Naive thymus-derived CD8-positive, alpha-beta T cell (primary cell): ENCODE measurements around the gene FBXW8. TPM values are rescaled to one million over a fixed set of nuclear protein-coding genes. Genes with fewer than 3 reads are reported as not detected.
A peak's percentile ranks its signal among the peaks of the same experiment; 100 is the strongest.
"Not testable (repeated sequence)": the region's sequence is repeated elsewhere in the genome, so short reads cannot be mapped to it uniquely, and the experiment has no call there.

ENCODE experiments used
- ATAC-seq, 2 donors: fragments of 150-1000 bp; cut with Tn5 transposase in 1 of 2; sonication (Bioruptor Pico), chemical (Tn5 transposase) in 1 of 2; 1 replicate in 1 of 2; 2 replicates in 1 of 2; pipeline ENCODE4 v1.10.0; 2021; ENCODE audit warnings: mild to moderate bottlenecking in 2 of 2, moderate library complexity in 2 of 2
- POLR2A ChIA-PET: fragments of 350-600 bp; sonication (Branson Sonifier 250); formaldehyde crosslinking; loops from one replicate; lab custom pipeline; 2021; ENCODE audit warnings: antibody characterized with exemption; lab: Charles Lee
- DNase-seq, 10 donors: peaks; one replicate each; pipeline versions ENCODE4 v3.0.0 to v3.0.0-alpha.2; 2020 to 2022
- H3K27ac Mint-ChIP-seq, 10 donors: one replicate each; pipeline ENCODE4 v1.8.0; 2020 to 2022; ENCODE audit warnings: mild to moderate bottlenecking in 10 of 10, mixed read lengths in 10 of 10, moderate library complexity in 4 of 10, inconsistent platforms in 1 of 10
- H3K27me3 Mint-ChIP-seq, 5 donors: one replicate each; pipeline ENCODE4 v1.8.0; 2021 to 2022; ENCODE audit warnings: mixed read lengths in 5 of 5
- H3K36me3 Mint-ChIP-seq, 3 donors: one replicate each; pipeline ENCODE4 v1.8.0; 2020 to 2022; ENCODE audit warnings: mixed read lengths in 3 of 3, mild to moderate bottlenecking in 2 of 3, inconsistent platforms in 1 of 3
- H3K4me1 Mint-ChIP-seq, 4 donors: one replicate each; pipeline ENCODE4 v1.8.0; 2021 to 2022; ENCODE audit warnings: mixed read lengths in 4 of 4
- H3K4me3 Mint-ChIP-seq, 10 donors: one replicate each; pipeline ENCODE4 v1.8.0; 2020 to 2022; ENCODE audit warnings: mild to moderate bottlenecking in 10 of 10, mixed read lengths in 10 of 10, moderate library complexity in 6 of 10, inconsistent platforms in 1 of 10
- H3K9me3 Mint-ChIP-seq, 9 donors: one replicate each; pipeline ENCODE4 v1.8.0; 2020 to 2022; ENCODE audit warnings: mixed read lengths in 9 of 9, mild to moderate bottlenecking in 3 of 9, inconsistent platforms in 1 of 9, moderate library complexity in 1 of 9
- polyA plus RNA-seq, 3 donors: library from polyadenylated mRNA; unstranded; fragments of 300-500 nt; fragmentation: Illumina TruSeq; gene quantifications; one replicate each; pipeline ENCODE4 v1.2.3, GENCODE V29; 2021
- total RNA-seq, 8 experiments: library from RNA in 2 of 8; stranded (reverse) in 2 of 8; gene quantifications; one replicate each; pipeline ENCODE4 v1.2.3 and lab custom pipeline; 2021 to 2026

FBXW8 gene
- total and polyA plus RNA-seq, 5 experiments from 2014 or later, result 5.3 to 18.3 (median 9.0) TPM

- Mint-ChIP-seq H3K4me1 (peaks cover 0 to 15% (median 5%) of the 10 kb centered on the region in 4 donors), H3K27ac (peak overlapping the region in 1 of 10 donors; percentile 54), H3K4me3 (no peak overlapping the region), H3K36me3 (no peaks in the 10 kb centered on the region), H3K27me3 (no peaks in the 10 kb centered on the region), H3K9me3 (no peaks in the 10 kb centered on the region)
- DNase-seq (no peak), ATAC-seq (no peak)
- POLR2A ChIA-PET, result no interaction called here
Measured at GRCh38 chr12:117053597-117054201, 142.9 kb downstream of the FBXW8 start.

GRCh38 chr12:117054279-117054678, 143.5 kb downstream of the FBXW8 start:
- H3K9me3 Mint-ChIP-seq, result no peaks in the 10 kb centered on the region
- no peak for ATAC-seq
- DNase-seq, result peak in 1 of 10 donors; percentile 52
- peaks cover 0 to 15% (median 6%) of the 10 kb centered on the region in 4 donors for H3K4me1 Mint-ChIP-seq
- H3K36me3 Mint-ChIP-seq, result no peaks in the 10 kb centered on the region
- no peaks in the 10 kb centered on the region for H3K27me3 Mint-ChIP-seq
- no peak overlapping the region for H3K4me3 Mint-ChIP-seq
- peak overlapping the region in 2 of 10 donors; percentile 15 to 36 for H3K27ac Mint-ChIP-seq
- POLR2A ChIA-PET, result no interaction called here

- DNase-seq, H3K27ac Mint-ChIP-seq, H3K9me3 Mint-ChIP-seq: not testable (repeated sequence)
Measured at GRCh38 chr12:117057626-117058025, 146.9 kb downstream of the FBXW8 start.

GRCh38 chr12:117058442-117059072, 147.8 kb downstream of the FBXW8 start:
- no peaks in the 10 kb centered on the region for H3K27me3 Mint-ChIP-seq

More at GRCh38 chr12:117057626-117058025, 146.9 kb downstream of the FBXW8 start:
- H3K4me1 Mint-ChIP-seq, result peaks cover 16 to 28% (median 19%) of the 10 kb centered on the region in 4 donors
- H3K36me3 Mint-ChIP-seq, ATAC-seq, H3K4me3 Mint-ChIP-seq, H3K27me3 Mint-ChIP-seq: not testable (repeated sequence)
- POLR2A ChIA-PET, result interaction anchor here (0.6 to 0.7 kb wide), 2 partner anchors 11 to 580 kb away, joined by 4 to 5 read pairs; no protein-coding TSS in a partner anchor

GRCh38 chr12:117059156-117059555, 148.4 kb downstream of the FBXW8 start:
- ATAC-seq (no peak), DNase-seq (peak in 1 of 10 donors; percentile 58)
- H3K9me3 Mint-ChIP-seq, result no peaks in the 10 kb centered on the region
- peak overlapping the region in 1 of 10 donors; percentile 66 for H3K27ac Mint-ChIP-seq
- H3K4me3 Mint-ChIP-seq, result no peak overlapping the region
- H3K27me3 Mint-ChIP-seq, result no peaks in the 10 kb centered on the region
- peaks cover 25 to 35% (median 32%) of the 10 kb centered on the region in 4 donors for H3K4me1 Mint-ChIP-seq
- no peaks in the 10 kb centered on the region for H3K36me3 Mint-ChIP-seq
- POLR2A ChIA-PET, result no interaction called here

More at GRCh38 chr12:117058442-117059072, 147.8 kb downstream of the FBXW8 start:
- H3K4me1 Mint-ChIP-seq, result peaks cover 21 to 30% (median 26%) of the 10 kb centered on the region in 4 donors
- H3K4me3 Mint-ChIP-seq, result no peak overlapping the region
- DNase-seq (peak in 1 of 10 donors; percentile 11), ATAC-seq (no peak)
- POLR2A ChIA-PET, result interaction anchor here (0.7 kb wide), 1 partner anchor 10 kb away, joined by 4 read pairs; no protein-coding TSS in a partner anchor
- no peaks in the 10 kb centered on the region for H3K36me3 Mint-ChIP-seq
- H3K9me3 Mint-ChIP-seq, result no peaks in the 10 kb centered on the region
- H3K27ac Mint-ChIP-seq, result peak overlapping the region in 2 of 10 donors; percentile 46 to 52

GRCh38 chr12:117060246-117060928, 149.6 kb downstream of the FBXW8 start:
- Mint-ChIP-seq H3K9me3 (no peaks in the 10 kb centered on the region), H3K4me3 (no peak overlapping the region), H3K27ac (peak overlapping the region in 5 of 10 donors; percentile 11 to 83 (median 53)), H3K36me3 (no peaks in the 10 kb centered on the region), H3K4me1 (peaks cover 32 to 47% (median 44%) of the 10 kb centered on the region in 4 donors), H3K27me3 (no peaks in the 10 kb centered on the region)
- DNase-seq (peak in 1 of 10 donors; percentile 38), ATAC-seq (no peak)
- POLR2A ChIA-PET, result no interaction called here

- POLR2A ChIA-PET, result no interaction called here
- Mint-ChIP-seq H3K4me3 (peak overlapping the region in 1 of 10 donors; percentile 55), H3K4me1 (peaks cover 32 to 52% (median 49%) of the 10 kb centered on the region in 4 donors), H3K27ac (peak overlapping the region in 8 of 10 donors; percentile 28 to 83 (median 56)), H3K9me3 (no peaks in the 10 kb centered on the region), H3K27me3 (no peaks in the 10 kb centered on the region), H3K36me3 (no peaks in the 10 kb centered on the region)
- ATAC-seq (no peak), DNase-seq (no peak)
Measured at GRCh38 chr12:117060929-117061305, 150.2 kb downstream of the FBXW8 start.

GRCh38 chr12:117061555-117062079, 150.9 kb downstream of the FBXW8 start:
- ATAC-seq (no peak), DNase-seq (no peak)
- peaks cover 32 to 55% (median 52%) of the 10 kb centered on the region in 4 donors for H3K4me1 Mint-ChIP-seq
- H3K36me3 Mint-ChIP-seq, result no peaks in the 10 kb centered on the region
- peak overlapping the region in 3 of 10 donors; percentile 24 to 61 (median 25) for H3K27ac Mint-ChIP-seq
- no peaks in the 10 kb centered on the region for H3K27me3 Mint-ChIP-seq
- POLR2A ChIA-PET, result no interaction called here
- H3K4me3 Mint-ChIP-seq, result no peak overlapping the region
- no peaks in the 10 kb centered on the region for H3K9me3 Mint-ChIP-seq

- Mint-ChIP-seq H3K27ac (peak overlapping the region; percentile 85 to 94 (median 92)), H3K36me3 (no peaks in the 10 kb centered on the region), H3K4me3 (peak overlapping the region; percentile 72 to 91 (median 81)), H3K27me3 (no peaks in the 10 kb centered on the region), H3K4me1 (peaks cover 32 to 64% (median 52%) of the 10 kb centered on the region in 4 donors), H3K9me3 (no peaks in the 10 kb centered on the region)
- DNase-seq (peak in 7 of 10 donors; percentile 1 to 67 (median 51)), ATAC-seq (peak; percentile 79 to 85)
- POLR2A ChIA-PET, result interaction anchor here (0.9 to 1.3 kb wide), 3 partner anchors 9 to 28 kb away, joined by 3 to 4 read pairs (median 3); no protein-coding TSS in a partner anchor
Measured at GRCh38 chr12:117063162-117063911, 152.6 kb downstream of the FBXW8 start.

GRCh38 chr12:117064049-117064448, 153.3 kb downstream of the FBXW8 start:
- Mint-ChIP-seq H3K4me1 (peaks cover 30 to 65% (median 52%) of the 10 kb centered on the region in 4 donors), H3K27ac (peak overlapping the region; percentile 29 to 94 (median 90)), H3K9me3 (no peaks in the 10 kb centered on the region), H3K27me3 (no peaks in the 10 kb centered on the region), H3K4me3 (peak overlapping the region in 7 of 10 donors; percentile 72 to 91 (median 82)), H3K36me3 (no peaks in the 10 kb centered on the region)
- DNase-seq, result peak in 1 of 10 donors; percentile 27
- POLR2A ChIA-PET, result interaction anchor here (1.3 kb wide), 1 partner anchor 29 kb away, joined by 4 read pairs; no protein-coding TSS in a partner anchor
- no peak for ATAC-seq

- POLR2A ChIA-PET, result no interaction called here
- Mint-ChIP-seq H3K27ac (peak overlapping the region; percentile 29 to 94 (median 90)), H3K4me1 (peaks cover 30 to 70% (median 52%) of the 10 kb centered on the region in 4 donors), H3K4me3 (peak overlapping the region in 3 of 10 donors; percentile 12 to 72 (median 30)), H3K36me3 (no peaks in the 10 kb centered on the region), H3K9me3 (no peaks in the 10 kb centered on the region), H3K27me3 (no peaks in the 10 kb centered on the region)
- no peak for ATAC-seq
- no peak for DNase-seq
Measured at GRCh38 chr12:117064596-117064995, 153.8 kb downstream of the FBXW8 start.
